GM19239 (cell line): Measurements from ENCODE around the gene SVIL.
"Not testable (repeated sequence)": the region's sequence is repeated elsewhere in the genome, so short reads cannot be mapped to it uniquely, and the experiment has no call there.

ENCODE experiments used
- DNase-seq: peaks from one replicate; pipeline ENCODE4 v3.0.0; 2011; ENCODE audit warnings: low spot score; ENCODE audit not compliant: insufficient read length
- FAIRE-seq: peaks from 2 replicates; lab custom pipeline; 2011; peaks lifted over from hg19 to GRCh38; lab: Jason Lieb, UNC

SVIL gene

DNA sequence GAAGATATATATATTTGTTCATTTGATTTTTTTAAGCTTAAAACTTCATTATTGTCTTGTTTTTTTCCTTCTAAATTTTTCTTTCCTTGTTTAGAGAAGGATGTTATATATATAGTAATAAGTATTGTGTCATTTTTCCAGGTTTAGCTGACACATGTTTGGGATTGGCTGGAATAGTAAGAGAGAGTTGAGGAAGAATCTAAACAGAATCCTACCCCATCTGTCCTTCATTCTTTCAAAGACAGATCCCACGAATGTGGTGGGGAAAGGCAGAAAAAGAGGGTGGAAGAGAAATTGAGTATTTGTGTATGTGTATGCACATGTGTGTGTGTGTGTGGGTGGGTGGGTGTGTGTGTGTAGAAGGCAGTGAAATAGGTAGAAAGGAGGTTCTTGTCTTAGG lies 132.4 kb downstream of the SVIL start:
- no peak for FAIRE-seq
- DNase-seq = no peak

GRCh38 chr10:29501692-29502091 lies 133.1 kb downstream of the SVIL start:
- DNase-seq = no peak
- no peak for FAIRE-seq

DNA sequence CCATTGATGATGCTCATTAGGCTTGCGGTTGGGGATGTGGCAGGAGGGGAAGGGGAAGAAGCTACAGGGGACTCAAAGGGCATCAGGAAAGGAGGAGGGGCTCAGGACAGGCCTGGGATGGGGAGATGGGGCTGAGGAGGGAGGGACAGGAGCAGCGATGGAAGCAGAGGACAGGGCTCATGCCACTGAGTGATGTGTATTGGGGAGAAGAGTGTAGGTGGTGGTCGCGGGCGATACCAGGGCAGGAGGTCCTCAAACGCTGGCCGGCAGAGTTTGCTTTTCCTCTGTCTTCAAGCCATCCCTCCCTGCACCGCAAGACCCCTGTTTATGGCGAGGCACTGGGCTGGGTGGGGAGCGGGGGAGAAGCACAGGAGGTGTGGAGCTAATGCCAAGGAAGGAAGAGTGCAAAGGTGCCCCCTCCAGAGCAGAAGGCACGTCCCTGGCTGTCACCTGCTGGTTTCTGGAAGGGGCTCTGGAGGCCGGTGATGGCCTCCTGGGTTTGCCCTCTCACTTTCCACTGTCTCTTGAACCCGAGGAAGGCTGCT lies 134.7 kb downstream of the SVIL start:
- FAIRE-seq = no peak

DNA sequence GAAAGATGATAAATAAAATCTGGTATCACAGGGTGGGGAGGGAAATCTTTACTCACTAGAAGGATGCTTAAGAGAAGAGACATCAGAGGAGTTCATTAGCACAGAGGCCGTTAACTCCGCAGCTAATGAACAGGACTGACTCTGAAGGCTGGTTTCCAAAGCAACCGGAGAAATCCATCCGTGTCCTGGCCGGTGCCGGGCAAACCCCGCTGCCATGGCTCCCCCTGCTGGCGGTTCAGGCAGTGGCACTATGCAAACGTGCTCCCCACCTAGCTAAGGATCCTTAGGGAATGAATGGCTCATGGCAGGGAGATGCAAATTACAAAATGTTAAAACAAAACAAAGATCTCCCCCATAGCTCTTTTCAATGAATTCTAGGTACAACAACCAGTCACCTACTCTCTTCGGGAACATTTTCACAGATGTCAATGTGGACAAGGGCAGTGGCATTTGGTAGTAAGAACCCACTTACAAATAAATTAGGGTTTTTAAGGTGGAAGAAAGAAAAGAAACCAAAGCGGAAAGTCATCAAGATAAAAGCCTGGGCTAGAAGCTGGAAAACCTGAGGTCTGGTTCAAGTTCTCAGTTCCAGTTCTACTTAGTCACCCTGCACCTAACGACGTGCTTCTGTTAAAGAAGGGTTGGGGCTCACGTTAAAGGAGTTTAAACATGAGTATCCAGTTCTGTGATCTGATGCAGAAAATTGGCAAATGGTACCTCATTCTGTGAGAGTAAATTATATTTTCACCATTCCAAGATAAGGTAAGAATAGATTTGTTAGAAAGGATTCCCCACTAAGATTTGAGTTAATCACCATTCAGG lies 138.2 kb downstream of the SVIL start:
- DNase-seq (peak; percentile 39), FAIRE-seq (peak; percentile 64)

More for the DNA sequence above, 134.7 kb downstream of the SVIL start:
- no peak for DNase-seq

DNA sequence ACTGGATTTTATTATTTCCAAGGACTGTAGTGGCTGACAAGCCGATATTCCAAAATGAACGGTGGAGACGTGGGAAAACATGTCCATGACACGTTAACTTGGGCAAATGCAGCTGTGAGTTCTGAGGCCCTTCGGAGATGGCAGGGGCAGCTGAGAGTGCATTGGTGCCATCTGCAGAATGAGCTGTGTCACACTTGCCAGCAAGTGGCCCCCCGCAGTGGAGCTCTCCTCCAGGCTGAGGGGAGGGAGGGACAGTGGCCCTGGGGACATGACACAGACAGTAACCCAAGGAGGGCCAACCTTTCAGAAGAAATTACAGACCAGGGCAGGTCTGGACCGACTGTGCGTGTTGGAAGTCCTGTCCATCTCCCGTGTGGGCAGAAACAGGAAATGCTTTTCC lies 139.4 kb downstream of the SVIL start:
- DNase-seq (no peak), FAIRE-seq (no peak)

DNA sequence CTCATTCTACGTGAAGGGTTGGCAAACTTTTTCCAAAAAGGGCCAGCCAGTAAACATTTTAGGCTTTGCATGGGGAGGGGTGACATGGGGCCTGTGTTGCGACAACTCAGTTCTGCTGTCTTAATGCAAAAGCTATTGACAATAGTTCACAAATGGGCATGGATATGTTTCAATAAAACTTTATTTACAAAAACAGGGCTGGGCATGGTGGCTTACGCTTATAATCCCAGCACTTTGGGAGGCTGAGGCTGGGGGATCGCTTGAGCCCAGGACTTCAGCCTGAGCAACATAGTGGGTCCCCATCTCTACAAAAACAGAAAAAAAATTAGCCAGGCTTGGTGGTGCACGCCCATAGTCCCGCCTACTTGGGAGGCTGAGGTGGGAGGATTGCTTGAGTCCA lies 141.1 kb downstream of the SVIL start:
- FAIRE-seq (no peak), DNase-seq (no peak)

DNA sequence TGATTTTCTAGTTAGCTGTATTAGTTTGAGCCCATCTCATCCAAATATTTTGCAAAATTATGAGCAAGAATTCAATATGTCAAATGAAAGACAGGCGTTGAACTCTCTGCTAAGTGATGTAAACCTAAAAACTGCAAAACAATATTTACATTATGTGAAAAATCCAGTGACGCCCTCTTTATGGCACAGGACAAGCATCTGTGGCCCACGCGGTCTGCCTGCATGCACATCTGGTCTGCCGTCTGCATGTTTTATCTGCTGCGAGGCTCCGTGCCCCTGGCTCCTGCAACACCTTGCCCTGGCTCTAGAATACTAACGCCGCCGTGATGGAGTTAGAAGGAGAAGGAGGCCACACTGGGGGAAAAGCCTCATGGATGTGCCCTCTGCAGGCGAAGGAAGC lies 142.0 kb downstream of the SVIL start:
- DNase-seq = no peak
- no peak for FAIRE-seq

- FAIRE-seq = no peak
Observed at GRCh38 chr10:29491918-29492317, 142.9 kb downstream of the SVIL start.

DNA sequence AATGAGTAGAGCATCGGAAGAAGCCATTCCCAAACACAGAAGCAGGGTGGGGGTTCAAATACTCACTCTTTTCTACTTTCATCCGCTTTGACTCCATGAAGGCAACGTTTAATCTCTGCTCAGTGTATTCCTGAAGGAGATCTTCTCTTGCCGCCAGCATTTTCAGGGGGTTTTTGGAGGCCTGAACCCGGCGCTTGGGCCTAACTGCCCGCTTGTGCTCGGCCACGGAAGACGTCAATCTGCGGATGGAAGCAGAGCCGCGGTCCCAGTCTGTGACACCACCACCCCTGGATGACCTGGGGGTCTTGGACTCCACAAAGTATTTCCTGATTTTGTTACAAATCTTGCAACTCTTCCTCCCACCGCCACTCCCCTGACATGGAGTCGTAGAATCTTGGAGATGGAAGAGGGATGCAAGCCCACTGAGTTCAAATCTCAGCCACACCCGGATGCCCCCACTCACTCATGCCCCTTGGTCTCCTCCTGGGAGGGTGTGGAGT lies 143.9 kb downstream of the SVIL start:
- DNase-seq = not testable (repeated sequence)
- FAIRE-seq = peak; percentile 71

More at GRCh38 chr10:29491918-29492317, 142.9 kb downstream of the SVIL start:
- DNase-seq = no peak

DNA sequence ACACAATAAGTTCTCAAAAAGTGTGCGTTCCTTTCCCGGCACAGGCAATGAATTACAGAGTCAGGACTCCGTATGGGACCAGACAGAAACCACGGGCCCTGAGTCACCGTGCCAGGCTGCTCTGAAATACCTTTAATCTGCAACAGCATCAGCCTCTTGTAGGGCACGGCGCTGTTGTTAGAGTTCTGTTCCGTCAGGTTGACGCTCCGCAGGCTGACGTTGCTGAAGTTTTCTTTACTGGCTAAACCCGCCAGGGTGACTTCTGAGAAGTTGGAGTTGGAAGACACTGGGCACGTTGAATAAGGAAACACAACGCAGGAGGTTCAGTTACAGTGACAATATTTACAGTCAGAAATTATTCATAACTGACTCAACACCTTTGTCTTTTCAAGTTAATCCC lies 146.3 kb downstream of the SVIL start:
- not testable (repeated sequence) for DNase-seq, FAIRE-seq

- DNase-seq, FAIRE-seq: not testable (repeated sequence)
Observed at GRCh38 chr10:29487884-29488266, 146.9 kb downstream of the SVIL start.

DNA sequence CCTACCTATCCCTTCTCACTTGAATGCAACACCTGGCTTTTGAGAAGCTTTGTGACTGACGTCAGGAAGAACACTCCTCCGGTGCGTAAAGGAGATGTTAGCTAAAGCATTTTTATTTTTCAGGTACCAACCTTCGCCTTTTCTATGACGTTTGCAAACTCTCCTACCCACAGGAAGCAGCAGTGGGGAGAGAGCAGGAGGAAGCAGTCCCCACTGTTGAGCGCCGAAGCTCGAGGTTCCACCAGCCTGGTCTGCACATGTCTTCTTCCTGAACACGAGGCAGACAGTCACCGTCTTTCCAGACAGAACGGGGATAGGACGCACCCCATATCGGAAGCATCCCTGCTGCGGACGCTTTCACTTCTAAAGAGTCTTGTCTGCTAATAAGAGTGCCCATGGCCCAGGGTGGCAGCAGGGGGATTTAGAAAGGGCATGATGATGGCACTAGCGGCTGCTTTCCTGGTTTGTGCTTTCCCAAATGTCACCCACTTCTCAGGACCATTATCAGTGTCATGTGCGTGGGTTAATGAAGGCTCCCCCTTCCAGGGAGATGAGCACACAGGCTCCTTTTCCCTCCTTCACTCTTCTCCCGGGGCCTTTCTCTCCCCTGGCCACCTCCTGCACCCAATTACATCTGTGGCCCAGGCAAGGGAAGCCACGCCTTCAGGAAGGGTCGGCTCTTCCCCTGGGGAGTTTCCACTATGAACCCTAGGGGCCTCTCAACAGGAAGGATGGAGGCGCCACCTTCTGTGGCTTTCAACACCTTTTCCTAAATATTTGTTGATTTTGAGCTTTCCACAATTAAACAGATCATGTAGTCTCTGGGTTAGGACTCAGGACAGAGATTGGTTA lies 147.5 kb downstream of the SVIL start:
- FAIRE-seq = peak; percentile 47
- not testable (repeated sequence) for DNase-seq

- FAIRE-seq = peak; percentile 35
- no peak for DNase-seq
Observed at GRCh38 chr10:29486433-29486832, 148.3 kb downstream of the SVIL start.

DNA sequence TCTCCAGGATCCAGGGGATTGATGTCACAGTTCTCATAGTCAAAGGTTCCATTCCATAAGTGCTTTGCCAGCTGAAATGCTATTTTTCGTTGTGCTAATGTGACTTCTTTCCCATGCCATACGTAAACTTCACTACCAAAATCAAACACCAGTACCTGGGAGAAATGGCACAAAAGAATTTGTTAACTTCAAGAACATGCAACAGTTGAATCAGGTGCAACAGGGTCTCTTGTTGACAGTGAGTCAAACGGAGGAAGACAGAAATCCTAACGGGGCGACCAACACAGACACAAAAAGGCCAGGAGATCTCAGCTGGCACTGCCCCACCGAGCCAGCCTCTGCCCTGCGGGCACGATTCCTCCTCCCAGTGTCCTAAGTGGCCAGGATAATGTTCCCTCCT lies 150.1 kb downstream of the SVIL start:
- not testable (repeated sequence) for DNase-seq, FAIRE-seq

- no peak for DNase-seq
Observed at GRCh38 chr10:29482591-29483431, 152.0 kb downstream of the SVIL start.

GRCh38 chr10:29481906-29482440 lies 152.8 kb downstream of the SVIL start:
- FAIRE-seq (no peak), DNase-seq (no peak)

More at GRCh38 chr10:29482591-29483431, 152.0 kb downstream of the SVIL start:
- peak; percentile 93 for FAIRE-seq

DNA sequence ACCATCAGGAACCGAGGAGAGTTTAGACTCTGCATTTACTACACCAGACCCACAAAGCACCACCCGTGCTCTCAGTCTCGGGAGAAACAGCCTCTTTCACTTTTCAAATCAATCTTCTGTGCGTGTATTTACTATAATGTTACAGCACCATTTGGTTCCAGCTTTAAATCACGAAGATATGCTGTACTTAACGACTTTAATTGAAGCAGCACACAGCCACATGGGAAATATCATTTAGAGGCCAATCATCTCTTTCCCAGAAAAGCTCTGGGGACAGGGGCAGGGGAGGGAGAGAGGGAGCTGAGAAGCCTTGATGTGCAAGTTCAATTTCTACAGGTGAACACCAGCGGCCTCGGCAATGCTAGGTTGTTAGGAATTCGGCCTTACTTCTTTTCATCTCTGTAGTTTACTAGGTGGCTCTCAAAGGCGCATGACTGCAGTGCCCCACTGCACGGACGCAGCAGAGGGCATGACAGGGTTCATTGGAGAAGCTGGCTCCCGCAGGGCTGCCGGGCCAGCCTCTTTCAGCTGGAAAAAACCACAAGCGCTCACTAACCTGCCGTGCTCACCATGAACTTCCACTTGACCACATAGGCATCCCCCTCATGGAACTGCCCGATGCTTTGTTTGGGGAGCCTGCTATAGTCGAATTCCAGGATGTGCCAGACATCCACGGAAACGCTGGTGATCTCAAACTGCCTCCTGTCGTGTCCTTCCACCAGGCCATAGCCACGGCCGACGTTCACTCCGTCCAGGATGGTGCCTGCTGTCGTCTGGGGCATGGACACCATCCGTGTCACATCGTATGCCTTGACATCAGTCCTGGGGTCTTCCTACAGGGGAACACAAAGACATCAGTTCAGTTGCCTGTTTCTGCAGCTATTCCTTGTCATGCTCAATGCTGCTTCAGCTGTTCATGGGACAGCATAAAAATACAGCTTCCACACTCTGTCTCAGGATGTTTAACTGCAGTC lies 154.5 kb downstream of the SVIL start:
- DNase-seq (no peak), FAIRE-seq (peak; percentile 49)
